ENCODE data around the gene PTPRG. TPM values are rescaled to one million over a fixed set of nuclear protein-coding genes. Genes with fewer than 3 reads are reported as not detected.

PTPRG gene
- total RNA-seq, 1 experiment from 2014 or later: 69.3 TPM

GRCh38 chr3:61991706-61992105 lies 430.3 kb downstream of the PTPRG start:
- Histone ChIP-seq H2AFZ (ENCODE audit: low read length) (no peak overlapping the region), H3K4ac (ENCODE audit: low read depth, low read length) (no peak overlapping the region), H3K23ac (ENCODE audit: insufficient read length, low read depth, low read length) (no peak overlapping the region), H4K20me1 (ENCODE audit: control insufficient read depth, insufficient read depth, insufficient read length) (no peaks in the 10 kb centered on the region), H4K8ac (replicated peaks; ENCODE audit: insufficient read length, low read depth, low read length) (no peak overlapping the region), H3K27ac (ENCODE audit: insufficient read length, low read depth, low read length) (no peak overlapping the region), H3K18ac (ENCODE audit: insufficient read length, low read depth, low read length) (no peak overlapping the region), H3K79me1 (ENCODE audit: insufficient read depth, low read depth, low read length, poor library complexity, severe bottlenecking) (no peaks in the 10 kb centered on the region), H2BK15ac (ENCODE audit: low read depth, low read length) (no peak overlapping the region), H3T11ph (ENCODE audit: low read length) (no peak overlapping the region), H2AK5ac (ENCODE audit: insufficient read length, low read length) (no peak overlapping the region), H4K91ac (ENCODE audit: insufficient read length, low read depth, low read length) (no peak overlapping the region), H3K4me2 (ENCODE audit: insufficient read depth, insufficient read length, low read length) (no peak overlapping the region), H2BK20ac (ENCODE audit: low read depth, low read length, poor library complexity, severe bottlenecking) (no peak overlapping the region), H4K5ac (ENCODE audit: insufficient read length, low read depth, low read length) (no peak overlapping the region), H3K14ac (ENCODE audit: insufficient read depth, low read length) (no peak overlapping the region), H2BK120ac (ENCODE audit: low read depth, low read length, poor library complexity, severe bottlenecking) (no peak overlapping the region), H3K23me2 (ENCODE audit: insufficient read length, low read depth, low read length, poor library complexity, severe bottlenecking) (no peaks in the 10 kb centered on the region), H3K79me2 (ENCODE audit: insufficient read depth, low read length) (peaks cover 3% of the 10 kb centered on the region), H2BK5ac (ENCODE audit: insufficient read length, low read length) (no peak overlapping the region), H3K4me1 (ENCODE audit: insufficient read depth, low read length) (no peaks in the 10 kb centered on the region; the same call in 1 of the 2 replicates), H3K9me3 (ENCODE audit: control insufficient read depth, low read depth, low read length) (no peaks in the 10 kb centered on the region), H3K27me3 (ENCODE audit: insufficient read depth, low read length) (no peaks in the 10 kb centered on the region), H2BK12ac (ENCODE audit: insufficient read length, low read depth, low read length) (no peak overlapping the region), H3K56ac (ENCODE audit: insufficient read length, low read depth, low read length) (no peak overlapping the region), H3K9ac (ENCODE audit: extremely low read depth, insufficient read length, low read length) (no peak overlapping the region)
- Mint-ChIP-seq H3K36me3 (ENCODE audit: insufficient read depth in 1 of 3, low read depth in 3 of 3) (peaks cover 0 to 7% (median 2%) of the 10 kb centered on the region in 3 experiments; a peak in 3 of 7 replicates), H3K27ac (no peak overlapping the region), H3K27me3 (ENCODE audit: low read depth) (no peaks in the 10 kb centered on the region), H3K9me3 (no peaks in the 10 kb centered on the region), H3K4me3 (no peak overlapping the region), H3K4me1 (peaks cover 19 to 25% of the 10 kb centered on the region in 2 experiments)
- no CpG with 5 or more reads among the region's 8 CpGs for WGBS (ENCODE audit: extremely low coverage, insufficient read length, low lambda C conversion rate)
- TF ChIP-seq, protein P1, sequence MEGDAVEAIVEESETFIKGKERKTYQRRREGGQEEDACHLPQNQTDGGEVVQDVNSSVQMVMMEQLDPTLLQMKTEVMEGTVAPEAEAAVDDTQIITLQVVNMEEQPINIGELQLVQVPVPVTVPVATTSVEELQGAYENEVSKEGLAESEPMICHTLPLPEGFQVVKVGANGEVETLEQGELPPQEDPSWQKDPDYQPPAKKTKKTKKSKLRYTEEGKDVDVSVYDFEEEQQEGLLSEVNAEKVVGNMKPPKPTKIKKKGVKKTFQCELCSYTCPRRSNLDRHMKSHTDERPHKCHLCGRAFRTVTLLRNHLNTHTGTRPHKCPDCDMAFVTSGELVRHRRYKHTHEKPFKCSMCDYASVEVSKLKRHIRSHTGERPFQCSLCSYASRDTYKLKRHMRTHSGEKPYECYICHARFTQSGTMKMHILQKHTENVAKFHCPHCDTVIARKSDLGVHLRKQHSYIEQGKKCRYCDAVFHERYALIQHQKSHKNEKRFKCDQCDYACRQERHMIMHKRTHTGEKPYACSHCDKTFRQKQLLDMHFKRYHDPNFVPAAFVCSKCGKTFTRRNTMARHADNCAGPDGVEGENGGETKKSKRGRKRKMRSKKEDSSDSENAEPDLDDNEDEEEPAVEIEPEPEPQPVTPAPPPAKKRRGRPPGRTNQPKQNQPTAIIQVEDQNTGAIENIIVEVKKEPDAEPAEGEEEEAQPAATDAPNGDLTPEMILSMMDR (conservative IDR thresholded peaks at IDR 0.05): no peak
- DNase-seq: no peak
